Cardiac muscle cell (in vitro differentiated cells and primary cell): ENCODE measurements around the gene BLOC1S6. TPM values are rescaled to one million over a fixed set of nuclear protein-coding genes. Genes with fewer than 3 reads are reported as not detected.

ENCODE experiments used
- DNase-seq, 2 donors: peaks; one replicate each; pipeline versions ENCODE4 v3.0.0 to v3.0.0-alpha.2; 2010 to 2017; ENCODE audit warnings: low read depth in 1 of 2, low spot score in 1 of 2
- H3K27ac ChIP-seq: fragments of 200-600 bp; sonication (generic); 2 replicates; pipeline ENCODE4 v1.5.1; 2016
- H3K27me3 ChIP-seq: fragments of 200-600 bp; sonication (generic); 2 replicates; pipeline ENCODE4 v1.6.0; 2016; ENCODE audit warnings: control low read depth
- H3K36me3 ChIP-seq: fragments of 200-600 bp; sonication (generic); 2 replicates; pipeline ENCODE4 v1.5.1; 2016; ENCODE audit warnings: control low read depth
- H3K4me1 ChIP-seq: fragments of 200-600 bp; sonication (generic); 2 replicates; pipeline ENCODE4 v1.8.1; 2017; ENCODE audit warnings: low read depth, mild to moderate bottlenecking, mixed run types
- H3K4me3 ChIP-seq: fragments of 200-600 bp; sonication (generic); 2 replicates; pipeline ENCODE4 v1.5.1; 2016; ENCODE audit warnings: mild to moderate bottlenecking
- H3K9me3 ChIP-seq: fragments of 200-600 bp; sonication (generic); 2 replicates; pipeline ENCODE4 v1.5.1; 2017; ENCODE audit warnings: low read depth, mild to moderate bottlenecking, control low read depth
- polyA plus RNA-seq: library from polyadenylated mRNA; unstranded; fragments of >200 nt; fragmentation: Nextera tagmentation; extraction: Ambion mirVana; gene quantifications from 2 replicates; pipeline ENCODE4 v1.2.1, GENCODE V29; 2016
- total RNA-seq: library from RNA; depleted of rRNA; stranded (reverse); fragments of >200 nt; gene quantifications from 2 replicates; pipeline ENCODE4 v1.2.3, GENCODE V29; 2016
- TF ChIP-seq, protein P1 (sequence below): IDR thresholded peaks from 2 replicates; pipeline ENCODE4 v1.5.1; 2012; ENCODE audit warnings: low read depth, mild to moderate bottlenecking, low read length

Gene BLOC1S6
- total and polyA plus RNA-seq, 2 experiments from 2014 or later = 30.4 to 44.4 TPM

DNA sequence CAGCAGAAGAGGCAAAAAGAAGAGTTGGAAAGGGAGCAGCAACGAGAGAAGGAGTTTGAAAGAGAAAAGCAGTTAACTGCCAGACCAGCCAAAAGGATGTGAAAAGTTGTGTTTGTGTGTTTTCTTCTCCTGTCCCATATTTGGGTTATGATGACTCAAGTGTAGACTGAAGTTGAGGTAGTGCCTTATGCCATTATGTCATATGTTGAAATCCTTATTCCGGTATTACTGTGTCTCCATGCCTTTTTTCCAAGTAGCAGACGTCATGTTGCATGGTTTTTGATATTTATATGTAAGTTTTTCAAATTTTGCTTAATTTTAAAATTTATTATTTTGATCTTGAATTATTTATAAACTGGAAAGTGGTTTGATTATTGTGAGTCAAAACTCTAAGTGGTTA, 19.2 kb downstream of the BLOC1S6 start:
- no peaks in the 10 kb centered on the region for H3K4me1 ChIP-seq
- TF ChIP-seq, protein P1, sequence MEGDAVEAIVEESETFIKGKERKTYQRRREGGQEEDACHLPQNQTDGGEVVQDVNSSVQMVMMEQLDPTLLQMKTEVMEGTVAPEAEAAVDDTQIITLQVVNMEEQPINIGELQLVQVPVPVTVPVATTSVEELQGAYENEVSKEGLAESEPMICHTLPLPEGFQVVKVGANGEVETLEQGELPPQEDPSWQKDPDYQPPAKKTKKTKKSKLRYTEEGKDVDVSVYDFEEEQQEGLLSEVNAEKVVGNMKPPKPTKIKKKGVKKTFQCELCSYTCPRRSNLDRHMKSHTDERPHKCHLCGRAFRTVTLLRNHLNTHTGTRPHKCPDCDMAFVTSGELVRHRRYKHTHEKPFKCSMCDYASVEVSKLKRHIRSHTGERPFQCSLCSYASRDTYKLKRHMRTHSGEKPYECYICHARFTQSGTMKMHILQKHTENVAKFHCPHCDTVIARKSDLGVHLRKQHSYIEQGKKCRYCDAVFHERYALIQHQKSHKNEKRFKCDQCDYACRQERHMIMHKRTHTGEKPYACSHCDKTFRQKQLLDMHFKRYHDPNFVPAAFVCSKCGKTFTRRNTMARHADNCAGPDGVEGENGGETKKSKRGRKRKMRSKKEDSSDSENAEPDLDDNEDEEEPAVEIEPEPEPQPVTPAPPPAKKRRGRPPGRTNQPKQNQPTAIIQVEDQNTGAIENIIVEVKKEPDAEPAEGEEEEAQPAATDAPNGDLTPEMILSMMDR = no peak
- no peak overlapping the region for H3K27ac ChIP-seq
- no peaks in the 10 kb centered on the region for H3K27me3 ChIP-seq
- H3K36me3 ChIP-seq = peaks cover 14% of the 10 kb centered on the region
- no peak overlapping the region for H3K4me3 ChIP-seq
- no peak for DNase-seq
- no peaks in the 10 kb centered on the region for H3K9me3 ChIP-seq

DNA sequence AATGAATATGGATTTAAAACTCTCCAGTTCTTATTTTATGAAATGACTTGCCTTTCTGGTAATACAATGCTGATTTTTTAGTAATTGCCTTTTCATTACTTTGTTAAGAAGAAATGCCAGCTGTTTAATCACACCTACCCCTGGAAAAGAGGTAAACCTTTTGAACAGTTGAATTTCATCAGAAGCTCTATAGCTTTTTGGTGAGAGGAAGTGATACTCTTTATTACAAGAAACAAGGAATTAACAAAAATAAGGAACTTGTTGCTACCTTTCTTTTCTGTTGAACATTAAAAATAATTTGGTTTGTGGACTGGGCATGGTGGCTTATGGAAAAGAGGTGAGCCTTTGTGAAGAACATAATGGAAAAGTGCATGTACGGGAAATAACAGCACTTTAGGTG, 19.7 kb downstream of the BLOC1S6 start:
- H3K4me3 ChIP-seq = no peak overlapping the region
- peaks cover 14% of the 10 kb centered on the region for H3K36me3 ChIP-seq
- no peaks in the 10 kb centered on the region for H3K4me1 ChIP-seq
- no peak for DNase-seq
- TF ChIP-seq, protein P1 = no peak
- no peaks in the 10 kb centered on the region for H3K27me3 ChIP-seq
- H3K27ac ChIP-seq = no peak overlapping the region
- H3K9me3 ChIP-seq = no peaks in the 10 kb centered on the region

DNA sequence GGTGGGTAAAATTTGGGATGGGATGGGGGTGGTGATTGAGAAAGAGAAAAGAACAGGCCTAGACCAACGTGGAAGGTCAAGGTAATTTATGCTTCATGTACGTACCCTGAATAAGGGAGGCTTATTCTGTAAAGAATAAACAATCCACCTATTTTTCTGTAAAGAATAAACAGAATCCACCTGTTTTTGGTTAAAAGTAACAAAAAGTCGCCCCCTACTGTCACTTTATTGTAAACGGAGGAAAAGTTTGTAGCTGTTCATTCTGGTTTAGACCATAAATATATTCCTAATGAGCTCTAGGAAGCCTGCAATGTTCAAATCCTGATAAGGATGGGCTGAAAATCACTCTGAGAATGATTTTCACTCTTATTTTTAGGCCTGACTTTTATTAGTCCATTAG, 24.1 kb downstream of the BLOC1S6 start:
- peak in 1 of 2 donors; percentile 34 for DNase-seq
- TF ChIP-seq, protein P1 = peak; percentile 49

DNA sequence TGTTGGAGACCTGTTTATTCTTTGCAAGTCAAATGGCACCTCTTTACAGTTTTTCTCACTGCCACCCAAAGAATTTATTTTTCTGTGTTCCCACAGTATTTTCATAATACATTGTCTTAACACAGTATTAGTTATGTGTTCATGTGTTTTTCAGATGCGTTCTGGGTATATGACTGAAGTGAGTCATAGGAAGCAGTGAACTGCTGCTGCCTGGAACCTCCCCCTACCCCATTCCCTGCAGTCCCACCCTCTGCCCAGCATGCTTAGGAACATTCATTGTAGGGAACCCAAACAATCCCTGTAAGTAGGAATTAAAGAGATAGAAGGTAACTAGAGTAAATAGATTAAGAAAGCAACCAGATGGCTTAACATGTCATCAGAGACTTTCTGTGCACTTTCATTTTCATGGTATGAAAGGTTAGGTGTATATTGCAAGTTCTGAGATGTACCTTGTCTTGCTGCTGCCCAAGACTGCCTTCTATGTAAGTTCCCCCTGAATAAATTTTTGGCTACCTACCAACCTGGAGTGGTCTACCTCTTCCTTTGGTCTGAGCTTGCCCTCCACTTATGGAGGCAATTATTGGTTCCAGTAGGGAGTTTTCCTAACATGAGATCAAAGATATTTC, 25.7 kb downstream of the BLOC1S6 start:
- peak in 1 of 2 donors; percentile 29 for DNase-seq
- H3K36me3 ChIP-seq = no peaks in the 10 kb centered on the region
- TF ChIP-seq, protein P1 = no peak
- no peaks in the 10 kb centered on the region for H3K9me3 ChIP-seq
- H3K4me1 ChIP-seq = peaks cover 4% of the 10 kb centered on the region
- no peaks in the 10 kb centered on the region for H3K27me3 ChIP-seq
- H3K27ac ChIP-seq = no peak overlapping the region
- no peak overlapping the region for H3K4me3 ChIP-seq

More for the DNA sequence above, 24.1 kb downstream of the BLOC1S6 start:
- H3K4me3 ChIP-seq = no peak overlapping the region
- no peaks in the 10 kb centered on the region for H3K27me3 ChIP-seq
- H3K36me3 ChIP-seq = peaks cover 6% of the 10 kb centered on the region
- H3K27ac ChIP-seq = no peak overlapping the region
- no peaks in the 10 kb centered on the region for H3K9me3 ChIP-seq
- H3K4me1 ChIP-seq = no peaks in the 10 kb centered on the region

DNA sequence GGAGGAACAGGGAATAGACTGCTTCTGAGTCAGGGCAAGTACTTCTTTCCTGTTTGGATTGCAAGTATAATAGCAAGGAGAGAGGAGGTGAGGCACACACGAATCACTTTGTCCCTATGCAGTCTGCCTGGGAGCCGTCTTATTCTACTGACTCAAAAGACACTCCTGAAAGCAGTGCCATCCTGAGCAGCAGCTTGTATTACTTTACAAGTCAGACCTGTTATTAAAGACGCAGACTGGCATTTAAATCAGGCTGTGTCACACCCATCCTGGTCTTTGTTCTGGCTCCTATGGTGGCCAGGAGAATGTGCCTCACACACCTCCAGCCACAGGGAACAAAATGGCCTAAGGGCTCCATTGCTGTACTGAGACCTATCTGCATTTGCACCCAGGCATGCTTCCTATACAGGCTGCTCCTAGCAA, 29.7 kb downstream of the BLOC1S6 start:
- Histone ChIP-seq H3K27ac (peak overlapping the region; percentile 39), H3K4me1 (peaks cover 4% of the 10 kb centered on the region), H3K9me3 (no peaks in the 10 kb centered on the region), H3K36me3 (no peaks in the 10 kb centered on the region), H3K27me3 (no peaks in the 10 kb centered on the region), H3K4me3 (no peak overlapping the region)
- no peak for DNase-seq
- TF ChIP-seq, protein P1 = no peak
